MM.1S (cell line): Measurements from ENCODE around the gene RPTOR.

ENCODE experiments used
- CTCF ChIP-seq: fragments of 300-600 bp; sonication (generic); IDR thresholded peaks from 2 replicates; pipeline ENCODE4 v1.5.1; 2016; ENCODE audit warnings: antibody characterized with exemption, low read length, mixed read lengths
- EZH2 ChIP-seq: fragments of 300-600 bp; sonication (generic); optimal IDR thresholded peaks from 2 replicates; pipeline ENCODE3; 2017; ENCODE audit warnings: low read depth, mild to moderate bottlenecking, antibody characterized with exemption, low read length, mixed read lengths
- EZH2phosphoT487 ChIP-seq: fragments of 300-600 bp; sonication (generic); IDR thresholded peaks from 2 replicates; pipeline ENCODE4 v1.6.1; 2018; ENCODE audit warnings: antibody characterized with exemption, low read length

DNA sequence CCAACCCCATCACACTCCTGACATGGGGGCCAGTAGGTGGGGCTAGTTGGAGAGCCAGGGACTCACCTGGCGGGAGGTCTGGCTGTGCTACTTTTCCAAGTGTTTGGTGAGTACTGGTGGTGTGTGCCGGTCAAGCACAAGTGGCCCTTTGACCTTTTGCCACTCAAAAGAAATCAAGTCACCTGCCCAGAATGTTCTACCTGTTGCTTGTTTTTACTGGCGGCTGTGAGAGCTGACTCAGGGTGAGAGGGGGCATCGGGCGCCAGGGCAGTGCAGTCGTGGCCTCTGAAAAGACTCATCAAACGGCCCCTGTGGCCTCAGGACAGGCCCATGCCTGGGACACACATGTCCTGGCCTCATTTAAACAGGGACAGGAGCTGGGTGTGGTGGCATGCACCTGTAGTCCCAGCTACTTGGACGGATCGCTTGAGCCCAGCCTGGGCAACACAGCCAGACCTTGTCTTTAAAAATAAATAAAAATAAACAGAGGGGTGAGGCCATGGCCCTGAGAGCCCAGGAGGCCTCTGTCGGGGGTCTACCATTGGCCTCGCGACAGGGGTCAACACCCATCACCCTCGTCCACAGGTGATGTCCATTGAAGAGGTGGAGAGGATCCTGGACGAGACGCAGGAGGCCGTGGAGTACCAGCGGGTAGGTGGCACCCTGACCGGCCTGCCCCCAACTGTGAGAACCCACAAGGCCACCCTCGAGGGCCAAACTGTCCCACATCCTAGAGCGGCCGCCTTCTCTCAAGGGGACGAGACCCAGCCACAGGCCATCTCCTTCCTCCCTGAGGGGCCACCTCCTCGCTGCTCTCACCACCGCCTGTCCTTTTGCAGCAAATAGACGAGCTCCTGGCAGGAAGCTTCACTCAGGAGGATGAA, 452.0 kb downstream of the RPTOR start:
- TF ChIP-seq CTCF: no peak
- TF ChIP-seq EZH2phosphoT487: no peak
- TF ChIP-seq EZH2: no peak
